Cortex of kidney (tissue), 1 donor: ENCODE measurements around the gene HOXD4.

Source experiments
- DNase-seq: peaks from one replicate; lab custom pipeline; 2025; lab: John Stamatoyannopoulos, UW

Gene HOXD4

DNA sequence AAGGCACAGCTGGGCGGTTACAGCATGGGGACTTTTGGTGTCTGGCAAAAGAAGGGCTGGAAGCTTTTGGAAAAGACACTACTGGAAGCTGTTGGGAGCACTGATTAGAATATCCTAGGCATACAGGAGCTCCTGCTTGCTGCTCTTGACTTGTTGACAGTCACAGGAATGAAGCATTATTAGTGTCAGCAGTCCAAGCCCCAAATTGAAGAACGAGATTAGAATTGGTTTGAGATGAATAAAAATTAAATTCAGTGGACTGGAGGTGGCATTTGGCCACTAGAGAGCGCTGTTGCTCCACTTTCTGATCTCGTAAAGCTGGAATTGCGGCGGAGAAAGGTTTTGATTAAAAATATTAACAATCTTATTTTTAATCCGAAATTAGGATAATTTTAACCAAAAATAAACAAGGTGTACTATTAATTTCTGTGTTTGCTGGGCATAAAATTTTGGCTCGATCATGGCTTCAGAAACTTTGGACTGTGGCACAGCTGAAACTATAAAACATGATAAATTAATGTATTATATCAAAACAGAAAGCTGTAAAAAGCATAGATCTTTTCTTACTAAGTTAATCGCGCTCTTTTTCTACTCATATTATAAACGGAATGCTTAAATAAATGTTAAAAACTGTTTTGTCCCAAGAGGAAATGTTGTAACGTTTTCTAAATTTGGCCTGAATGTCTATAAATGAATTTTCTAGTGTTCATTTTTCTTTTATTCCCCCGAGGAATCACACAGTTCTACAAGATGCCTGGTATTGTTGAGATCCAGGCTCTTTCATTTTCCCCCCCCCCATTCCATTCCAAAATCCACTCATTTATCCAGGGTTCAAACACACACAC lies 24.2 kb upstream of the HOXD4 start:
- DNase-seq: no peak

- no peak for DNase-seq
Measured at GRCh38 chr2:176127774-176128072, 23.6 kb upstream of the HOXD4 start.

GRCh38 chr2:176128172-176128981 lies 23.0 kb upstream of the HOXD4 start:
- DNase-seq: no peak

GRCh38 chr2:176128982-176129796 lies 22.2 kb upstream of the HOXD4 start, which contains the start of gene HOXD8:
Gene HOXD8, plus strand, starts transcription at chr2:176129705. Its CDS starts 662 bp downstream, at chr2:176130367.
- peak; percentile 47 for DNase-seq

DNA sequence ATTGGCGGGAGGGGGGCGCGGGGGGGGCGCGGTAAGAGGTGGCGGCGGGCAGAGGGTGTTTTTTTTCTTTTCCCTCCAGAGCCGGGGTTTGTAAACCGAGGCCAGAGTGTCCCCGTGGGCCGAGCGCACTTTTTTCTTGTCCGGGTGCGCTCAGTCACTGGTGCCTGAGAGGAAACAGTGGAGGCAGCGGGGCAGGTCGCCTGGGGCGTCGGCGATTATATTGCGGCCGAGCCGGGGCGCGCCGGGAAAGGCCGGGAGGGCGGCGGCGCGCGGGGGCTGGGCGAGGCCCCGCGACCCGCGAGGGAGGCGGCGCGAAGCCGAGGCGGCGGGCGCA lies 21.6 kb upstream of the HOXD4 start:
- no peak for DNase-seq

DNA sequence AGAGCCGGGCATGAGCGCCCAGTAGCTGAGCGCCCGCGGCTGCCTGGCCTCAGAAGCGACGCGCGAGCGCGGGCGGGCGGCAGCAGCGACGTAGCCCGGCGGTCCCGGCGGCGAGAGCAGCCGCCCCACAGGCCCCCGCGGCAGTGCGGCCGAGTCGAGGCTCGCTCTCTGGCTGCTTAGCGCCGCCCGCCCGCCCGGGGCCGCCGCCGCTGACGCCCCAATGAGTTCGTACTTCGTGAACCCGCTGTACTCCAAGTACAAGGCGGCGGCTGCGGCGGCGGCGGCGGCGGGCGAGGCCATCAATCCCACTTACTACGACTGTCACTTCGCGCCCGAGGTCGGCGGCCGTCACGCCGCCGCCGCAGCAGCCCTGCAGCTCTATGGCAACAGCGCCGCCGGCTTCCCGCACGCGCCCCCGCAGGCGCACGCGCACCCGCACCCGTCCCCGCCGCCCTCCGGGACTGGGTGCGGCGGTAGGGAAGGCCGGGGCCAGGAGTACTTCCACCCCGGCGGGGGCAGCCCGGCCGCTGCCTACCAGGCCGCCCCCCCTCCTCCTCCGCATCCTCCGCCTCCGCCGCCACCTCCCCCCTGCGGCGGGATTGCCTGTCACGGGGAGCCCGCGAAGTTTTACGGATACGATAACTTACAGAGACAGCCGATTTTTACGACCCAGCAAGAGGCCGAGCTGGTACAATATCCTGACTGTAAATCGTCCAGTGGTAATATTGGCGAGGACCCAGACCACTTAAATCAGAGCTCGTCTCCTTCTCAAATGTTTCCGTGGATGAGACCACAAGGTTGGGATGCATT lies 21.0 kb upstream of the HOXD4 start:
- no peak for DNase-seq

DNA sequence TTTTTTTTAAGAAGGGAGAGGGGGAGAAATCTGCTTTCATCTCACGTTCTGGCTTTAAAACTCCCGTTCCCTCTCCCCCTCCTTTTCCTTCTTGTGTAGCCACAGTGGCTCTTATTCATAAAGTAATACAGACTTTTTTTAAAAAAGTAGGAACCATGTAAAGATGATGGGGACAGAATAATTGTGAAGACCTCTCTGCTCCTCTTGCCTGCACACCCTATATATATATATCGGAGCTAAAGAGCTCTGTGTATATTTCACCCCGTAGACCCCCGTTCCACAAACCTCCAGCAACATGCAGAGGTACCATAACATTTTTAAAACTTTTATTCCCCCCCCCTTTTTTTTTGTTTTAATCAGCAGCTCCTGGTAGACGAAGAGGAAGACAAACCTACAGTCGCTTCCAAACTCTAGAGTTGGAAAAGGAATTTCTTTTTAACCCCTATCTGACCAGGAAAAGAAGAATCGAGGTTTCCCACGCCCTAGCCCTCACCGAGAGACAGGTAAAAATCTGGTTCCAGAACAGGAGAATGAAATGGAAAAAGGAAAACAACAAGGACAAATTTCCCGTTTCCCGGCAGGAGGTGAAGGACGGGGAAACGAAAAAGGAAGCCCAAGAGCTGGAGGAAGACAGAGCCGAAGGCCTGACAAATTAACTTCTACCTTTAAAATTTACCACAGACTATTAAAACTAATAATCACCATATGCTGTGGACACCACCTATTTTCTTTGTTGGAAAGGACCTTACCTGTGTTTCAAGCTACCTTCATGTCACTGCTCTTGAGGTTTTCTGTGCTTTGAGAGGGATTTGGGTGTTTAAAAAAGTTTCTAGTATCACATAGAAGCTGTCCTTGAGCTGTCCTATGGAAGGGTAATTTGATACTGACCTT lies 20.1 kb upstream of the HOXD4 start:
- no peak for DNase-seq

GRCh38 chr2:176131848-176132158 lies 19.5 kb upstream of the HOXD4 start:
- no peak for DNase-seq

GRCh38 chr2:176132205-176133171 lies 18.9 kb upstream of the HOXD4 start:
- no peak for DNase-seq

GRCh38 chr2:176133389-176133788 lies 18.0 kb upstream of the HOXD4 start:
- no peak for DNase-seq

DNA sequence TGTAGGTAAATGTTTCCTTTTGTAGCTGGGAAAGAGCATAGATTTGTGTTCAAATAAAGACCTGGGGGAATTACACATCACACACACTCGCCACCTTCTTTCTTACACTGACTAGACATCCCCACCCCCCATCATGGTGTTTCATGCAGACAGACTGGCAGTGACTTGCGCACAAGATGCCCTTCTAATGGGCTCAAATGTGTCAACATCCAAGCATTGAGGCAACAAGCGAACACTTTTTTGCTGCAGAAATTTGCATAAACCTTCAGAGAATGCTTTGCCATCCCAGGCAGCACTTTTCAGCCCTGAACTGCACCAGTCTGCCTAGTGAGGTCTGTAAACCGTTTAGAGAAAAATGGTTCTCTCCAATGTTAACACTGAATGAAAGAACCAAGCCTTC lies 17.3 kb upstream of the HOXD4 start:
- no peak for DNase-seq

GRCh38 chr2:176135035-176135440 lies 16.3 kb upstream of the HOXD4 start:
- no peak for DNase-seq

- DNase-seq: no peak
Measured at GRCh38 chr2:176136374-176137251, 14.7 kb upstream of the HOXD4 start.

DNA sequence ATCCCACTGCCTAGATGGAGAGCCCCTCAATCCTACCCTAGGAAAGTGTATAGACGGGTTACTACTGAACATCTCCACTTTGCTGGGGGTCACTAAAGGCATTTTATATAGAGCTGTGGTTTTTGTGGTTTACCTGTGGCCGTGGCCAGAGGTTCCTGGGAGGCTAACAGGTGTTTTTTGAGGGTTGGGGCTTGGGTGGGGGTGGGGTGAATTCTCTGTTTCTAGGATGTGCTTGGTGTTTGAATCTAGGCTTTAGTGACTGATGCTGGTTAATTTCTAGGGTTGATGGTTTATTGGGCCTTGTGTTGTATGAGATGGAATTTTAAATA lies 14.1 kb upstream of the HOXD4 start:
- no peak for DNase-seq

- no peak for DNase-seq
Measured at GRCh38 chr2:176137906-176138305, 13.4 kb upstream of the HOXD4 start.

- DNase-seq: no peak
Measured at GRCh38 chr2:176138526-176138922, 12.8 kb upstream of the HOXD4 start.

DNA sequence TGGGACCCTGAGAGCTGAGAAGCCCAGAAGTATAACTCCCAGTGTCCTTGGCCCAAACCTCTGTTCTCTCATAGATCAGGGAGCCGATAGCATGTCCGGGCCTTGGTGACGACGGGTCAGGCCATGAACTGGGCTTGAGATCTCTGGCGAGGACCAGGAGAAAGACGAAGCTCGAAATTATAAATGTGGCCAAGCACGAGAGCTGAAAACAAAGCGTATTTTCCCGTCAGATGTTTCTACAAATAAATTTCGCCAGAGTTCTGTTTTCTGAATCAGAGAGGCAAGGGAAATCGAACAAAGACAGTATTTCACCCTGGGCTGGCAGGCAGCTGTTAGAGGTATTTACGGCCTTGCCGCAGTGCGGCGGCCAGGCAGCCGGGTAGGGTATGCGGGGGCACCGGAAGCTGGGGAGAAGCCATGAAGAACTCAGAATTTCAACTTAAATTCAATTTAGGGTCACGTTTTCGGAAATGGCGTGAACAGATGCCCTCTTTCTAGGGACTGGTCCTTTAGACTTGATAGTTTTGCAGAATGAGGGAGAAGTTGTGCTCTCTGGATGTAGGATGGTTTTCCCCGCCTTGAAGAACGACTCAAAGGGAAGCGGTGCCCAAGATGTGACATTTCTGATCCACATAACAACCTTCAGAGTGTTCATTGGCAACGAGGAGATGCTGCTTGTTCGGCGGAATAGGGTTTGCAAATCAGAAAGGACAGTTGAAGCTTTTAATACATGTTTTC lies 12.3 kb upstream of the HOXD4 start:
- no peak for DNase-seq
